Measurements from ENCODE around the gene SYT5.
A peak's percentile ranks its signal among the peaks of the same experiment; 100 is the strongest.
"Not testable (repeated sequence)": the region's sequence is repeated elsewhere in the genome, so short reads cannot be mapped to it uniquely, and the experiment has no call there.

SYT5 gene

DNA sequence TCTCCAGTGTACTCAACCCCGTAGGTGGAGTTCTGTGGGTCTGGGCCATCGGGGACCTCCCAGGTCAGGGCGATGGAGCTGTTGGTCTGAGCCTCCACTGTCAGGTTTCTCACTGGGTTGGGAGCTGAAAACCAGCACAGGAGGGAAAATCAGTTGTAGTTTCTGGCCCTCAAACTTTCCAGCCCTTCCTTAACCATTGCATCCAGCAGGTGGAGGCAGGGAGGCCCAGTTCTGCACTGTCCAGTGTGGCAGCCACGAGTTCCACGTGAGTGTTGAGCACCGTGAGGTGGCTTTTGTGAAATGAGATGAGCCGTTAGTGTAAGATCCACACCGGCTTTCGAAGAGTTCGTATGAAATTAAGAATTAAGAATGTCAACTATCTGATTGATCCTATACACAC lies 22.1 kb upstream of the SYT5 start:
- peak; percentile 14 for DNase-seq
- not testable (repeated sequence) for H3K9me3 ChIP-seq (ENCODE audit: control insufficient read depth, low read length); H3K79me1 ChIP-seq (replicated peaks; ENCODE audit: low read length, poor library complexity, severe bottlenecking); H3K4ac ChIP-seq (ENCODE audit: low read depth in 1 of 2, low read length in 2 of 2); H3K27me3 ChIP-seq (ENCODE audit: control insufficient read depth in 1 of 2, insufficient read depth in 1 of 2, low read length in 2 of 2); H3K9ac ChIP-seq (ENCODE audit: low read length); H2BK5ac ChIP-seq (ENCODE audit: low read depth, low read length, poor library complexity, severe bottlenecking); H3K14ac ChIP-seq (ENCODE audit: low read length in 2 of 2); H2AFZ ChIP-seq (ENCODE audit: low read depth, low read length); H2BK12ac ChIP-seq (ENCODE audit: low read length in 2 of 2); H3K18ac ChIP-seq (ENCODE audit: low read depth in 1 of 2, low read length in 2 of 2); H3K4me2 ChIP-seq (ENCODE audit: low read length, poor library complexity, severe bottlenecking); H3K27ac ChIP-seq (ENCODE audit: low read length, poor library complexity, severe bottlenecking); H3K4me3 ChIP-seq (ENCODE audit: insufficient read depth in 1 of 2, low read depth in 1 of 2, low read length in 2 of 2); H3K4me1 ChIP-seq (ENCODE audit: control insufficient read depth, insufficient read depth, low read depth, low read length); H4K91ac ChIP-seq (ENCODE audit: low read length); H2BK15ac ChIP-seq (ENCODE audit: low read depth, poor library complexity, severe bottlenecking); H2AK5ac ChIP-seq (ENCODE audit: low read length, severe bottlenecking); H3K23ac ChIP-seq (ENCODE audit: low read length in 2 of 2); H4K8ac ChIP-seq (ENCODE audit: low read length); H2BK120ac ChIP-seq (ENCODE audit: low read depth, low read length)
- H3K36me3 ChIP-seq (ENCODE audit: control insufficient read depth in 1 of 2, insufficient read depth in 2 of 2, low read depth in 1 of 2, low read length in 2 of 2), result peaks cover 0 to 49% of the 10 kb centered on the region in 2 experiments
- 72% methylated on average over 3 of the region's 10 CpGs for WGBS

DNA sequence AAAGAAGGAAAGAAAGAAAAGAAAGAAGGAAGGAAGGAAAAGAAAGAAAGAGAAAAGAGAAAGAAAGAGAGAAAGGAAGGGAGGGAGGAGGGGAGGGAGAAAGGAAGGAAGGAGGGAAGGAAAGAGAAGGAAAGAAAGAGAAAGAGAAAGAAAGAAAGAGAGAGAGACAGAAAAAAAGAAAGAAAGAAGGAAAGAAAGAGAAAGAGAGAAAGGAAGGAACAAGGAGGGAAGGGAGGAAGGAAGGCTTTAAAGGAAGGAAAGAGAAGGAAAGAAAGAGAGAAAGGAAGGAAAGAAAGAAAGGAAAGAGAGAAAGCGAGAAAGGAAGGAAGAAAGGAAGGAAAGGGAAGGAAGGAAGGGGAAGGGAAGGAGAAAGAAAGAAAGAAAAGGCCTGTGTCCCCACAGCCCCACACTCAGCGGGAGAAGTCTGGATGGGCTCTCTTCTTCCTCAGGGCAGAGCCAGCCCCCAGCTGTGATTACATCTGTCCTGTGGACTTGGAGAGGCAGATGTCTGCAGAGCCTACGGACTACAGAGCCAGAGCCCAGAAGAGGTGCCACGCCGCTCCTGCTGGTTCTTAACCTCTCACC lies 19.6 kb upstream of the SYT5 start:
- Histone ChIP-seq H2BK120ac (ENCODE audit: low read depth, low read length) (no peak overlapping the region), H3K4me3 (ENCODE audit: insufficient read depth in 1 of 2, low read depth in 1 of 2, low read length in 2 of 2) (no peak overlapping the region), H3K79me1 (replicated peaks; ENCODE audit: low read length, poor library complexity, severe bottlenecking) (no peaks in the 10 kb centered on the region), H2BK12ac (ENCODE audit: low read length in 2 of 2) (no peak overlapping the region), H3K14ac (ENCODE audit: low read length in 2 of 2) (no peak overlapping the region), H2BK15ac (ENCODE audit: low read depth, poor library complexity, severe bottlenecking) (no peak overlapping the region), H3K4me1 (ENCODE audit: control insufficient read depth, insufficient read depth, low read depth, low read length) (no peaks in the 10 kb centered on the region), H3K27ac (ENCODE audit: low read length, poor library complexity, severe bottlenecking) (no peak overlapping the region), H3K18ac (ENCODE audit: low read depth in 1 of 2, low read length in 2 of 2) (no peak overlapping the region), H2AK5ac (ENCODE audit: low read length, severe bottlenecking) (no peak overlapping the region), H2AFZ (ENCODE audit: low read depth, low read length) (no peak overlapping the region), H3K4me2 (ENCODE audit: low read length, poor library complexity, severe bottlenecking) (no peak overlapping the region), H2BK5ac (ENCODE audit: low read depth, low read length, poor library complexity, severe bottlenecking) (no peak overlapping the region), H3K4ac (ENCODE audit: low read depth in 1 of 2, low read length in 2 of 2) (no peak overlapping the region), H3K9ac (ENCODE audit: low read length) (no peak overlapping the region), H3K27me3 (ENCODE audit: control insufficient read depth in 1 of 2, insufficient read depth in 1 of 2, low read length in 2 of 2) (peaks cover 0 to under 1% of the 10 kb centered on the region in 2 experiments), H4K91ac (ENCODE audit: low read length) (no peak overlapping the region), H3K9me3 (ENCODE audit: control insufficient read depth, low read length) (no peaks in the 10 kb centered on the region), H3K23ac (ENCODE audit: low read length in 2 of 2) (no peak overlapping the region), H4K8ac (ENCODE audit: low read length) (no peak overlapping the region), H3K36me3 (ENCODE audit: control insufficient read depth in 1 of 2, insufficient read depth in 2 of 2, low read depth in 1 of 2, low read length in 2 of 2) (peaks cover 0 to 50% of the 10 kb centered on the region in 2 experiments)
- no peak for DNase-seq
- WGBS, result 74% methylated on average over 5 of the region's 5 CpGs

DNA sequence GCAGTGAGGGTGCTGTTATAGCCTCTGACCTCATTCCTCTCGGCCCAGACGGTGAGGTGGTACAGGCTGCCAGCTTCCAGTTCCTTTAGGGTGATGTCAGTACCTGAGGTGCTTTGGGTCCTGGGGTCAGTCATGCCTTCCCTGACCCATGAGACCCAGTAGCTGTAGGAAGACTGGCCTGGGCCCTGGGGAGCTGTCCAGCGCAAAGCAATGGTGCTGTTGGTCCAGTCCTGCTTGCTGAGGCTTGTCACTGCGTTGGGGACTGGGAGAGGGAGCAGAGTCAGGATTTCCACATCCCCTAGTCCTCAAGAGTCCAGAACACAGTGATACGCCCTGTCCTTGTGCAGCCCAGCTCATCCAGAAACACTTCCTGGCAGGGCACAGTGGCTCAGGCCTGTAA lies 18.6 kb upstream of the SYT5 start:
- Histone ChIP-seq H2AFZ (ENCODE audit: low read depth, low read length) (no peak overlapping the region), H3K27ac (ENCODE audit: low read length, poor library complexity, severe bottlenecking) (no peak overlapping the region), H4K8ac (ENCODE audit: low read length) (no peak overlapping the region), H3K4me2 (ENCODE audit: low read length, poor library complexity, severe bottlenecking) (no peak overlapping the region), H3K9ac (ENCODE audit: low read length) (no peak overlapping the region), H3K27me3 (ENCODE audit: control insufficient read depth in 1 of 2, insufficient read depth in 1 of 2, low read length in 2 of 2) (no peaks in the 10 kb centered on the region), H2BK120ac (ENCODE audit: low read depth, low read length) (no peak overlapping the region), H3K9me3 (ENCODE audit: control insufficient read depth, low read length) (no peaks in the 10 kb centered on the region), H2BK5ac (ENCODE audit: low read depth, low read length, poor library complexity, severe bottlenecking) (no peak overlapping the region), H3K36me3 (ENCODE audit: control insufficient read depth in 1 of 2, insufficient read depth in 2 of 2, low read depth in 1 of 2, low read length in 2 of 2) (peaks cover 0 to 44% of the 10 kb centered on the region in 2 experiments), H3K4me1 (ENCODE audit: control insufficient read depth, insufficient read depth, low read depth, low read length) (no peaks in the 10 kb centered on the region), H3K4me3 (ENCODE audit: insufficient read depth in 1 of 2, low read depth in 1 of 2, low read length in 2 of 2) (no peak overlapping the region), H3K23ac (ENCODE audit: low read length in 2 of 2) (no peak overlapping the region), H3K18ac (ENCODE audit: low read depth in 1 of 2, low read length in 2 of 2) (no peak overlapping the region), H3K79me1 (replicated peaks; ENCODE audit: low read length, poor library complexity, severe bottlenecking) (no peaks in the 10 kb centered on the region), H3K14ac (ENCODE audit: low read length in 2 of 2) (no peak overlapping the region), H2BK12ac (ENCODE audit: low read length in 2 of 2) (no peak overlapping the region), H3K4ac (ENCODE audit: low read depth in 1 of 2, low read length in 2 of 2) (no peak overlapping the region), H2BK15ac (ENCODE audit: low read depth, poor library complexity, severe bottlenecking) (no peak overlapping the region), H2AK5ac (ENCODE audit: low read length, severe bottlenecking) (no peak overlapping the region), H4K91ac (ENCODE audit: low read length) (no peak overlapping the region)
- DNase-seq, result no peak
- WGBS, result 79% methylated on average over 5 of the region's 5 CpGs

DNA sequence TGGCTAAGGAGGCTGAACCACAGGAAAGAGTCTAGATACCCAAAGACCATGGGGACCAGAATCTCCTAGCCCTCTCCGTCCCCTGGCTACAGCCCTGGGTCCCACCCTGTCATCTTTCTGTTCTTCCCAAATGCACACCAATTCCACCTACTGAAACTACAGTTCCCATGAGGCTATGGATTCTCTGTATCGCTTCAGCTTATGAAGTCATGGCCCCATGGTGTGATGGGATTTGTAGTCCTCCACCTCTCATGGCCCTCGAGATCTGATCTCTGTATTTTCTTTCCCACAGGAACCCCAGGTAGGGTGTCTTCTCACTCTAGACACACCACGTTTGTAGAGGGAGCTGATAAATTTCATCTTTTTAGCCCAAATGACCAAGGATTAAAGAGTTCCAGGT lies 17.4 kb upstream of the SYT5 start:
- 70% methylated on average over 4 of the region's 4 CpGs for WGBS
- peak; percentile 15 for DNase-seq
- no peak overlapping the region for H3K27ac ChIP-seq (ENCODE audit: low read length, poor library complexity, severe bottlenecking)

More for the DNA sequence above, 17.4 kb upstream of the SYT5 start:
- no peak overlapping the region for H3K4me2 ChIP-seq (ENCODE audit: low read length, poor library complexity, severe bottlenecking)
- peaks cover 0 to 40% of the 10 kb centered on the region in 2 experiments for H3K36me3 ChIP-seq (ENCODE audit: control insufficient read depth in 1 of 2, insufficient read depth in 2 of 2, low read depth in 1 of 2, low read length in 2 of 2)
- no peaks in the 10 kb centered on the region for H3K27me3 ChIP-seq (ENCODE audit: control insufficient read depth in 1 of 2, insufficient read depth in 1 of 2, low read length in 2 of 2)
- H4K91ac ChIP-seq (ENCODE audit: low read length), result no peak overlapping the region
- H2AFZ ChIP-seq (ENCODE audit: low read depth, low read length), result no peak overlapping the region
- H2BK12ac ChIP-seq (ENCODE audit: low read length in 2 of 2), result no peak overlapping the region
- H2BK120ac ChIP-seq (ENCODE audit: low read depth, low read length), result no peak overlapping the region
- no peak overlapping the region for H3K14ac ChIP-seq (ENCODE audit: low read length in 2 of 2)
- H3K4me3 ChIP-seq (ENCODE audit: insufficient read depth in 1 of 2, low read depth in 1 of 2, low read length in 2 of 2), result no peak overlapping the region
- H3K18ac ChIP-seq (ENCODE audit: low read depth in 1 of 2, low read length in 2 of 2), result no peak overlapping the region
- H3K23ac ChIP-seq (ENCODE audit: low read length in 2 of 2), result no peak overlapping the region
- no peak overlapping the region for H2BK5ac ChIP-seq (ENCODE audit: low read depth, low read length, poor library complexity, severe bottlenecking)
- H3K4ac ChIP-seq (ENCODE audit: low read depth in 1 of 2, low read length in 2 of 2), result no peak overlapping the region
- H3K9me3 ChIP-seq (ENCODE audit: control insufficient read depth, low read length), result no peaks in the 10 kb centered on the region
- no peaks in the 10 kb centered on the region for H3K79me1 ChIP-seq (replicated peaks; ENCODE audit: low read length, poor library complexity, severe bottlenecking)
- H4K8ac ChIP-seq (ENCODE audit: low read length), result no peak overlapping the region
- no peak overlapping the region for H2AK5ac ChIP-seq (ENCODE audit: low read length, severe bottlenecking)
- no peak overlapping the region for H3K9ac ChIP-seq (ENCODE audit: low read length)
- no peak overlapping the region for H2BK15ac ChIP-seq (ENCODE audit: low read depth, poor library complexity, severe bottlenecking)
- no peaks in the 10 kb centered on the region for H3K4me1 ChIP-seq (ENCODE audit: control insufficient read depth, insufficient read depth, low read depth, low read length)

Measured in mesenchymal stem cell (in vitro differentiated cells and primary cell).